Stimulated activated CD4-positive, alpha-beta T cell treated with anti-CD3 and anti-CD28 coated beads, Interleukin-2, amount 100 ng/mL, for 48 hours (primary cell): ENCODE results near the gene ACTL7B.
A peak's percentile ranks its signal among the peaks of the same experiment; 100 is the strongest.
"Not testable (repeated sequence)": the region's sequence is repeated elsewhere in the genome, so short reads cannot be mapped to it uniquely, and the experiment has no call there.

Source experiments
- DNase-seq, 2 donors: peaks; one replicate each; pipeline ENCODE4 v3.0.0-alpha.2; 2020

Gene ACTL7B, protein sequence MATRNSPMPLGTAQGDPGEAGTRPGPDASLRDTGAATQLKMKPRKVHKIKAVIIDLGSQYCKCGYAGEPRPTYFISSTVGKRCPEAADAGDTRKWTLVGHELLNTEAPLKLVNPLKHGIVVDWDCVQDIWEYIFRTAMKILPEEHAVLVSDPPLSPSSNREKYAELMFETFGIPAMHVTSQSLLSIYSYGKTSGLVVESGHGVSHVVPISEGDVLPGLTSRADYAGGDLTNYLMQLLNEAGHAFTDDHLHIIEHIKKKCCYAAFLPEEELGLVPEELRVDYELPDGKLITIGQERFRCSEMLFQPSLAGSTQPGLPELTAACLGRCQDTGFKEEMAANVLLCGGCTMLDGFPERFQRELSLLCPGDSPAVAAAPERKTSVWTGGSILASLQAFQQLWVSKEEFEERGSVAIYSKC

GRCh38 chr9:108855888-108856287 is at the start of gene ACTL7B:
Gene ACTL7B, minus strand, starts transcription at chr9:108855986. Its CDS starts 56 bp downstream, at chr9:108855930.
- no peak for DNase-seq

DNA sequence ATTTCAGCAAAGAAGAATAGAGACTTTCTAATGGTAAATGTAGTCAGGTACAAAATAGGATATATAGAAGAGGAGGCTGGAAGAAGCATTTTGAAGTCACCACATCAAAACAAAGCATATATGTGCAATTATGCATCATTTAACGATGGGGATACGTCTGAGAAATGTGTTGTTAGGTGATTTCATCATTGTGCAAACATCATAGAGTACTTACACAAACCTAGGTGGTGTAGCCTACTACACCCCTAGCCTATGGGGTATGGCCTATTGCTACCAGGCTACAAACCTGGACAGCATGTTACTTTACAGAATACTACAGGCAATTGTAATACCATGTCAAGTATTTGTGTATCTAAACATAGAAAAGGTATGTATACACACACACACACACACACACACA is 49.7 kb upstream of the ACTL7B start:
- DNase-seq: no peak

DNA sequence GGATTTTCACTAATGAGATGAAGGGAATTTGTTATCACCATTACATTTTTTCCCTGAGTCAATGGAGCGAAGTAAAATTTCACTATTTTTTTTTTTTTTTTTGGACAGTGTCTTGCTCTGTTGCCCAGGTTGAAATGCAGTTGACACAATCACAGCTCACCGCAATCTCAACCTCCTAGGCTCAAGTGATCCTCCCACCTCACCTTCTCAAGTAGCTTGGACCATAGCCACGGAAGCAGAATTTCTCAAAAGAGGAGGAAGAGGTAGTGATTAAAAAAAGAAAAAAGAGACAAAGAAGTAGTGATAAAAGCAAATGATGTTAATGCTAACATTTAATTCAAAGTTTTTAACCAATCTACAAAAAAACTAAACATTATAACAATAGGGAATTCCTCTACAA is 48.4 kb upstream of the ACTL7B start:
- DNase-seq: no peak

DNA sequence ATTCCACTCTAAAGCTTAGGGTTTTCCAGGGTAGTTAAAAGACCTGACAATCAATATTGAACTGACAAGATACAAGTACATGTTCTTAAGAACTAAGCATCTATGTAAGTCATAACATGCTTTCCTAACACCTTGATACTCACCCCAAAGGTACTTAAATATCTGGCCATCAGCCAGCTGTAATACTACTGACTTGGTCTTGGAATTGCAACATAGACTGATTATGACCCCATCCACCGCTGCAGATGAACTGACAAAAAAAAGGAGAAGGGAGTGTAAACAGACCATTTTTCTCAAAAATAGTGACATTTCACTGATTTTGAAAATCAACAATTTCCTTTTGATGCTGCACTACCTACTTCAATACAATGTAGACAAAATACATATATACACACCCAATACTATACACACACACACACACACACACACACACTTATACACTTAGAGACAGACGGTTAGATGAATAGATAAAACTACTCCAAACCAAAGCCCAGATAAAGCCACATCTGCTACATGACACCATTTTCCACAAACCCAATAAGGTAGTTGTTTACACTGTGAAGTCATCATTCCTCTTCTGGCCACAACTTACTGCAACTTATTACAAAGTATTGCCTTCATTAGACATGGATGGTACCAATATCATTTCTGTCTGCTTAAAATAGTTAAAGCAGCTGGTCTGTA is 47.8 kb upstream of the ACTL7B start:
- no peak for DNase-seq

- no peak for DNase-seq
These were observed 44.4 kb upstream of the ACTL7B start for GRCh38 chr9:108900176-108900575.

- DNase-seq: not testable (repeated sequence)
These were observed 43.4 kb upstream of the ACTL7B start for GRCh38 chr9:108899023-108899695.

GRCh38 chr9:108897324-108898096 is 41.7 kb upstream of the ACTL7B start:
- no peak for DNase-seq

DNA sequence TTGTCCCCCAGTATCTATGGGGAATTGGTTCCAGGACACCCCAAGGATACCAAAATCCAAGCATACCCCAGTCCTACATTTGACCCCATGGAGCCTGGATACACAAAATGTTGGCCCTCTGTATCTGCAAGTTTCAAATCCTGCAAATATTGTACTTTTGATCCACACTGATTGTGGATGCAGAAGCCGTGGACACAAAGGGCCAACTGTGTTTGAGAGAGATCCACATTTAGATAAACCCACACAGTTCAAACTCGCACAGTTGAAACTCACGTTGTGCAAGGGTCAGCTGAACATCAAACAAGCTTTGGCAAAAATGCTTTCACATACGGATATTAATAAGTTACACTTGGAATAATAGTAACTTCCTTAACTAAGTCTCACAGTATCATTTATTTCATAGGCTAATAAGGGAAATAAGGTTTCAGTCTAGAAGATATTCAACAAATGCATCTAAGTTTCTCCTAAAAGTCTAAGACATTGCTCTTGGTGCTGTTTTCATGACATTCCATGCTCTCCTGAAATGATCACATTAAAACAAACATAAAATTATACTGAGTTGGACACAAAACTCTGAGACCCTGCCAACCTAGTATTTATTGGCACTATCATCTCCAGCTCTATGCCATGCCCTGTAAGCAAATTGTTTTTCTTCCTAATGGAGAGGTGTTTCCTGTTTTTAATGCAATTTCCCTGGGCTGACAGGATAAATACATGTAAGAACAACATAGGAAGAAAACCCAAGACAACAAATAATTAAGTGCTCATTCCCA is 38.6 kb upstream of the ACTL7B start:
- no peak for DNase-seq

DNA sequence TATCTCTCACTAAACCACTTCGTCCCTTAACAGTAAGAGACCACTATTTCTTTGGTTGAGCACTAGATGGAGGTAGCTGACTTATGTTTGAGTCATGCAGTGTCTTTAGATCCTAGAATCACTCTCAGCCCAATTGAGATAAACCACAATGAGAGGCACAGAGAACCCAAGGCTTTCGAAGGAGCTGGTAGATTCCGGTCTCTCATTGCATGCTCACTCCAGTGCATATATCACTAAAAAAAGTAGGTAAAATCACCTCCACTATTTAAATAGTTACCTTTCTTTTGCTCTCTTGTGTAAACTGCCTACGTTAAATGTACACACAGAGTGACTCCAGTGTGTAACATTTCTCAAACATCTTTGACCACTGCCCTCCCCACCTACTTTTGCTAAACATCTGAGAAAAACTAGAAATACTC is 33.9 kb upstream of the ACTL7B start:
- DNase-seq: no peak

- DNase-seq: not testable (repeated sequence)
These were observed 30.9 kb upstream of the ACTL7B start for GRCh38 chr9:108886594-108887271.

GRCh38 chr9:108885643-108886348 is 30.0 kb upstream of the ACTL7B start:
- DNase-seq: peak; percentile 59 to 61

GRCh38 chr9:108884701-108885100 is 28.9 kb upstream of the ACTL7B start:
- DNase-seq: no peak

- DNase-seq: no peak
These were observed 27.3 kb upstream of the ACTL7B start for GRCh38 chr9:108883085-108883484.

DNA sequence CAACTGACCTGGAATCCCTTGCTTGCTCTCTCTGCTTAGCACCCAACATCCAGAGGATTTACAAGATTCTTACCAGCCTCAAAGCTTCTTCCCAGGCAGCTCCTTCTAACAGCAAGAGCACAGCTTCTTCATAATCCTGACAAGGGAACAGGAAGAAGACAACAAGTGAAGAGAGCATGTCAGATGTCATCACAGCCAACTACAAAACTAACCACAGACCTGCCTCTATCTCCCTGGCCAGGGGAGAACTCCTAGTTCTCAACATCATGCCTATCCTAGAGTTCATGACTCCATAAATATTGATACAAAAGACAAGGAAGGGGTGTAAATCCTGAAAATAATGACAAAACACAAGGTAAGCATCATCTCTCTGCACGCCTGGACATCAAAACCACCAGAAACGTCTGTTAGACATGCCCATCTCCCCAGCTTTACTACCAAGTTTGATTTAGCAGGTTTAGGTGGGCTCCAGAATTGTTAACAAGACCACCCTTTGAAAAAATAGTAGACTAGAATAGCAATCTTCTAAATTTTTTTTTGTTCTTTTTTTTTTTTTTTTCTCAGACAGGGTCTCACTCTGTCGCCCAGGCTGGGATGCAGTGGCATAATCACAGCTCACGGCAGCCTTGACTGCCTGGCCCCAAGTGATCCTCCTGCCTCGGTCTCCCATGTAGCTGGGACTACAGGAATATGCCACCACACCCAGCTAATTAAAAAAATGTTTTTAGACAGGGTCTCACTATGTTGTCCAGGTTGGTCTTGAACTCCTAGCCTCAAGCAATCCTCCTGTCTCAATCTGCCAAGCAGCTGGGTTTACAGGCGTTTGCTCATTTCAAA is 26.5 kb upstream of the ACTL7B start:
- no peak for DNase-seq

DNA sequence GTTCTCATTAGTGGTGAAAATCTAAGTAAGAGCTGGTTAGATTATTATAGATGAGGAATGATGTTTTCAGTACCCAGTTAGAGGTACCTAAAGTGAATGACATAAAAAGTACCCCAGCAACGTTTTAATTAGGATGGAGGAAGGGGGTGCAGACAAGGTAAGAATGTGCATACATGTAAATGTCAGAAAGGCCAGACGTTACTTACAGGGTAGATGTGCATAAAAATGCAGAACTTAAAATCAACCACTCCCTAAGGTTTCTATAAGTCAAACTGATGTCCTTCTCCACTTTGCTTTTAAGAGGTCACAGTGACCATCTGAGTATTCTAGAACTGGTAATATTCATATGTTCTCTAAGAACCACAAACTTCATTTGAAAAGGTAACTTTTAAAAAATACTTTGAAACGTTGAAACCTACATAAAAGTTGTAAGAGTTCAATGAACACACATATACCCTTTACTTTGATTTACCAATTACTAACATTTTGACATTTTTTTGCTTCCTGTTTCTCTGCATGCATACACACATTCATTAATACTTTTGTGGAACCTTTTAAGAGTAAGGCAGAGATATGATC is 25.0 kb upstream of the ACTL7B start:
- no peak for DNase-seq

GRCh38 chr9:108877524-108877923 is 21.7 kb upstream of the ACTL7B start:
- no peak for DNase-seq

GRCh38 chr9:108876425-108876824 is 20.6 kb upstream of the ACTL7B start:
- no peak for DNase-seq

- DNase-seq: no peak
These were observed 18.4 kb upstream of the ACTL7B start for GRCh38 chr9:108874058-108874788.
